Pancreas (tissue), 10 donors: ENCODE measurements around the gene RGS17. TPM values are rescaled to one million over a fixed set of nuclear protein-coding genes. Genes with fewer than 3 reads are reported as not detected.
A peak's percentile ranks its signal among the peaks of the same experiment; 100 is the strongest.

Source experiments
- ATAC-seq, 4 donors: fragments of 200-7000 bp; cut with Tn5 transposase; one replicate each; pipeline versions ENCODE4 v1.8.0 to v1.9.1; 2020; ENCODE audit warnings: mild to moderate bottlenecking in 4 of 4, moderate library complexity in 4 of 4
- DNase-seq, 6 donors: peaks; one replicate each; pipeline ENCODE4 v3.0.0-alpha.2; 2020
- FAIRE-seq: peaks from 2 replicates; lab custom pipeline; 2012; peaks lifted over from hg19 to GRCh38; lab: Jason Lieb, UNC
- H3K27ac ChIP-seq, 4 donors: fragments of 200-600 bp; sonication (generic); 1 replicate in 3 of 4; 2 replicates in 1 of 4; pipeline versions ENCODE4 v1.5.0 to v1.8.0; 2020
- H3K27me3 ChIP-seq, 4 donors: fragments of 200-600 bp; one replicate each; pipeline ENCODE4 v1.8.0; 2021
- H3K36me3 ChIP-seq, 3 donors: fragments of 200-600 bp; sonication (generic) in 1 of 3; one replicate each; pipeline versions ENCODE4 v1.5.0 to v1.8.0; 2020 to 2021
- H3K4me1 ChIP-seq, 3 donors: fragments of 200-600 bp; one replicate each; pipeline ENCODE4 v1.8.0; 2021
- H3K4me3 ChIP-seq, 4 donors: fragments of 200-600 bp; sonication (generic) in 2 of 4; one replicate each; pipeline versions ENCODE4 v1.5.0 to v1.8.0; 2020 to 2021
- H3K9me3 ChIP-seq, 4 donors: fragments of 200-600 bp; one replicate each; pipeline ENCODE4 v1.8.0; 2021
- CTCF ChIP-seq, 4 donors: fragments of 200-600 bp; sonication (generic) in 3 of 4; IDR thresholded peaks; one replicate each; pipeline versions ENCODE4 v1.5.0 to v1.8.0; 2021; ENCODE audit warnings: antibody characterized with exemption in 4 of 4
- WGBS, 2 donors: extraction: QIAGEN DNeasy Blood & Tissue Kit; methylation state at CpG; one replicate each; pipeline ENCODE4 v1.1.7; 2013; 5-methylcytosine and 5-hydroxymethylcytosine counted together
- intact Hi-C, 3 donors: fragments of 100-400 bp; cut with DNase I; formaldehyde crosslinking; loops; one replicate each; pipeline versions ENCODE4 v1.11.1 to v1.14.2; 2022
- polyA plus RNA-seq, 2 donors: library from polyadenylated mRNA; stranded (reverse); fragments of 200-250 nt; gene quantifications; one replicate each; pipeline ENCODE4 v1.2.3, GENCODE V29; 2013
- total RNA-seq, 6 donors: library from RNA; stranded (reverse); fragmentation: NEBNext Ultra II Directional in 4 of 6; extraction: Animal tissue kit (Norgen Biotek cat#: 25700) in 4 of 6; gene quantifications; one replicate each; pipeline versions ENCODE4 v1.2.1 to v1.2.4, GENCODE V29; 2021 to 2023
- donor health status: healthy with polysubstance abuse.
- donor health status: DM: no; HTN: no; CAD: no; lungs with moderate emphysema.
- donor health status: DM: no; HTN: no; CAD: no.
- donor health status: control.
- donor health status: control.
- donor health status: Bipolar disorder and iron deficiency.
- donor health status: DM: yes; HTN: yes; CAD: no.
- donor health status: DM: no; HTN: no; CAD: no.
- donor health status: DM: no; HTN: no; CAD: no.
- donor health status: DM: yes; HTN: yes; CAD: no.

The RGS17 gene
- total and polyA plus RNA-seq, 8 donors: 0.39 to 3.7 (median 1.1) TPM

GRCh38 chr6:153027480-153027879 is 103.6 kb downstream of the RGS17 start:
- WGBS, 2 donors: 65 to 77% methylated on average over 4 of the region's 4 CpGs
- intact Hi-C loops: loop anchor here in 1 of 3 donors (10.0 kb wide), 1 partner anchor 163 kb away; no protein-coding TSS in a partner anchor
- TF ChIP-seq CTCF (IDR thresholded peaks at IDR 0.05): no peak
- H3K27ac ChIP-seq: no peak overlapping the region
- FAIRE-seq (no peak), ATAC-seq (no peak), DNase-seq (no peak)
- no peaks in the 10 kb centered on the region for H3K36me3 ChIP-seq
- no peak overlapping the region for H3K4me3 ChIP-seq
- H3K9me3 ChIP-seq: no peaks in the 10 kb centered on the region
- H3K4me1 ChIP-seq: peaks cover 0 to 14% (median 0%) of the 10 kb centered on the region in 3 donors
- no peaks in the 10 kb centered on the region for H3K27me3 ChIP-seq

GRCh38 chr6:153024709-153025017 is 106.4 kb downstream of the RGS17 start:
- H3K4me3 ChIP-seq: no peak overlapping the region
- 5 to 9% methylated on average over 1 of the region's 1 CpG for WGBS, 2 donors
- H3K4me1 ChIP-seq: no peaks in the 10 kb centered on the region
- H3K9me3 ChIP-seq: no peaks in the 10 kb centered on the region
- H3K27ac ChIP-seq: no peak overlapping the region
- no peaks in the 10 kb centered on the region for H3K36me3 ChIP-seq
- no peak for TF ChIP-seq CTCF (IDR thresholded peaks at IDR 0.05)
- DNase-seq (no peak), FAIRE-seq (no peak), ATAC-seq (no peak)
- H3K27me3 ChIP-seq: no peaks in the 10 kb centered on the region
- intact Hi-C loops: loop anchor here in 1 of 3 donors (10.0 kb wide), 1 partner anchor 160 kb away; no protein-coding TSS in a partner anchor

GRCh38 chr6:153023977-153024708 is 106.9 kb downstream of the RGS17 start:
- DNase-seq (peak in 3 of 6 donors; percentile 10 to 50 (median 19)), FAIRE-seq (peak; percentile 39), ATAC-seq (peak; percentile 89 to 96 (median 95))
- peak; percentile 63 to 80 (median 76) for TF ChIP-seq CTCF (IDR thresholded peaks at IDR 0.05)
- Histone ChIP-seq H3K36me3 (no peaks in the 10 kb centered on the region), H3K9me3 (no peaks in the 10 kb centered on the region), H3K4me1 (no peaks in the 10 kb centered on the region), H3K27ac (no peak overlapping the region), H3K27me3 (no peaks in the 10 kb centered on the region), H3K4me3 (no peak overlapping the region)
- 33 to 40% methylated on average over 6 of the region's 6 CpGs for WGBS, 2 donors
- intact Hi-C loops: loop anchor here in 1 of 3 donors (10.0 kb wide), 1 partner anchor 159 kb away; no protein-coding TSS in a partner anchor

- intact Hi-C loops: no loop called here
- Histone ChIP-seq H3K4me1 (no peaks in the 10 kb centered on the region), H3K36me3 (no peaks in the 10 kb centered on the region), H3K27ac (no peak overlapping the region), H3K27me3 (no peaks in the 10 kb centered on the region), H3K4me3 (no peak overlapping the region), H3K9me3 (no peaks in the 10 kb centered on the region)
- no peak for ATAC-seq
- 83 to 95% methylated on average over 3 of the region's 3 CpGs for WGBS, 2 donors
- no peak for FAIRE-seq
- TF ChIP-seq CTCF (IDR thresholded peaks at IDR 0.05): no peak
- DNase-seq: no peak
These were observed 112.7 kb downstream of the RGS17 start for GRCh38 chr6:153018355-153018754.

- DNase-seq: no peak
- WGBS, 2 donors: 79% methylated on average over 3 of the region's 3 CpGs
- Histone ChIP-seq H3K4me1 (no peaks in the 10 kb centered on the region), H3K36me3 (no peaks in the 10 kb centered on the region), H3K27me3 (no peaks in the 10 kb centered on the region), H3K4me3 (no peak overlapping the region), H3K9me3 (no peaks in the 10 kb centered on the region), H3K27ac (no peak overlapping the region)
- no peak for ATAC-seq
- intact Hi-C loops: no loop called here
- FAIRE-seq: no peak
- no peak for TF ChIP-seq CTCF (IDR thresholded peaks at IDR 0.05)
These were observed 114.2 kb downstream of the RGS17 start for GRCh38 chr6:153016846-153017245.
